Right atrium auricular region (tissue), 2 donors: Measurements from ENCODE around the gene DNASE1L3. TPM values are rescaled to one million over a fixed set of nuclear protein-coding genes. Genes with fewer than 3 reads are reported as not detected.

Source experiments
- DNase-seq: peaks from one replicate; pipeline ENCODE4 v3.0.0-alpha.2; 2019; ENCODE audit warnings: low spot score
- H3K27ac ChIP-seq, 2 donors: fragments of 200-600 bp; sonication (generic); 1 replicate in 1 of 2; 2 replicates in 1 of 2; pipeline ENCODE4 v1.5.1; 2016 to 2019
- H3K27me3 ChIP-seq, 2 donors: fragments of 200-600 bp; sonication (generic); one replicate each; pipeline versions ENCODE4 v1.5.1 to v1.6.0; 2017 to 2019
- H3K36me3 ChIP-seq: fragments of 200-600 bp; sonication (generic); one replicate; pipeline ENCODE4 v1.5.1; 2016
- H3K4me1 ChIP-seq, 2 donors: fragments of 200-600 bp; sonication (generic); one replicate each; pipeline versions ENCODE4 v1.5.1 to v1.6.0; 2017 to 2019
- H3K4me3 ChIP-seq, 2 donors: fragments of 200-600 bp; sonication (generic); 1 replicate in 1 of 2; 2 replicates in 1 of 2; pipeline ENCODE4 v1.5.1; 2017 to 2019; ENCODE audit warnings: mild to moderate bottlenecking in 1 of 2, moderate library complexity in 1 of 2
- H3K9me3 ChIP-seq, 2 donors: fragments of 200-600 bp; sonication (generic); one replicate each; pipeline ENCODE4 v1.5.1; 2019
- total RNA-seq, 2 donors: library from RNA; depleted of rRNA; stranded (reverse); fragments of >200 nt; gene quantifications; one replicate each; pipeline ENCODE4 v1.1.0, GENCODE V29; 2016
- TF ChIP-seq, protein P1 (sequence below), 2 donors: fragments of 200-600 bp; sonication (generic); IDR thresholded peaks; one replicate each; pipeline ENCODE4 v1.5.1; 2019; ENCODE audit warnings: antibody characterized with exemption in 2 of 2

DNASE1L3 gene
- total RNA-seq, 2 donors from 2014 or later, result 1.5 to 11.5 TPM

DNA sequence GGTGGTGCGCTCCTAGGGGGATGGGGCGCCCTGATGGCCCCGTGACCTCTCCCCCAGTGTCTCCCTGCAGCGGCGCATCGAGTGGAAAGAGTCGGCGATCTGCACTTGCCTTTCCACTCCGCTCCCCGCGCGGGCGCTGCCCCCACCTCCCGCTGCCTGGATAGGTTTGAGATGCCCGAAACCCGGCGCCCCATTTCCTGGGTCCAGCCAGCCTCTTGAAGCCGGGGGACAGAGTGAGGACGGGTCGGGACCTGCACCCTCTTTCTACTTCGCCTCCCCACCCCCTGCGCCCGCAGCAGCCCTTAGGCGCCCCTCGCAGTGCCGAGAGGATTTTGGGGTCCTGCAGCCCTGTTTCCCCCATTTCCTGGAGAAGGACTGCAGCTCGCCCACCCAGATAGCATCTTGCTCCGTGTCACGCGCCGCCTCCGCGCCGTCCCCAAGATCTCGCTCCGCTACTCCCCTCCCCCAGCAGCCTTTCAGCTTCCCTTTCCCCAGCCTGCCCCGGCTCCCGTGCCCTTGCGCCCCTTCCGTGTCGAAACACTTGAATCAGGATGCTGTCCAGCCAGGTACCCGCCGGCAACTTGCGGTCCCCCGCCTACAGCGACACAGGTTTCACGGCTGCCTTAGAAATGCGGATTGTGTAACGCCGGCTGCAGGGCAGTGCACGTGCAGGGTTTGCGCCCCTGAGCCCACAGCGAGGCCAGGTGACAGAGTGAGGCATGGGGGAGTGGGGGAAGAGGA, 27.3 kb upstream of the DNASE1L3 start:
- no peaks in the 10 kb centered on the region for H3K36me3 ChIP-seq
- no peaks in the 10 kb centered on the region for H3K27me3 ChIP-seq
- peaks cover 0 to 30% of the 10 kb centered on the region in 2 donors for H3K4me1 ChIP-seq
- peak; percentile 71 for DNase-seq
- TF ChIP-seq, protein P1, sequence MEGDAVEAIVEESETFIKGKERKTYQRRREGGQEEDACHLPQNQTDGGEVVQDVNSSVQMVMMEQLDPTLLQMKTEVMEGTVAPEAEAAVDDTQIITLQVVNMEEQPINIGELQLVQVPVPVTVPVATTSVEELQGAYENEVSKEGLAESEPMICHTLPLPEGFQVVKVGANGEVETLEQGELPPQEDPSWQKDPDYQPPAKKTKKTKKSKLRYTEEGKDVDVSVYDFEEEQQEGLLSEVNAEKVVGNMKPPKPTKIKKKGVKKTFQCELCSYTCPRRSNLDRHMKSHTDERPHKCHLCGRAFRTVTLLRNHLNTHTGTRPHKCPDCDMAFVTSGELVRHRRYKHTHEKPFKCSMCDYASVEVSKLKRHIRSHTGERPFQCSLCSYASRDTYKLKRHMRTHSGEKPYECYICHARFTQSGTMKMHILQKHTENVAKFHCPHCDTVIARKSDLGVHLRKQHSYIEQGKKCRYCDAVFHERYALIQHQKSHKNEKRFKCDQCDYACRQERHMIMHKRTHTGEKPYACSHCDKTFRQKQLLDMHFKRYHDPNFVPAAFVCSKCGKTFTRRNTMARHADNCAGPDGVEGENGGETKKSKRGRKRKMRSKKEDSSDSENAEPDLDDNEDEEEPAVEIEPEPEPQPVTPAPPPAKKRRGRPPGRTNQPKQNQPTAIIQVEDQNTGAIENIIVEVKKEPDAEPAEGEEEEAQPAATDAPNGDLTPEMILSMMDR (IDR thresholded peaks at IDR 0.05), result no peak
- no peaks in the 10 kb centered on the region for H3K9me3 ChIP-seq
- H3K4me3 ChIP-seq, result peak overlapping the region; percentile 74 to 94
- H3K27ac ChIP-seq, result peak overlapping the region; percentile 85 to 87

DNA sequence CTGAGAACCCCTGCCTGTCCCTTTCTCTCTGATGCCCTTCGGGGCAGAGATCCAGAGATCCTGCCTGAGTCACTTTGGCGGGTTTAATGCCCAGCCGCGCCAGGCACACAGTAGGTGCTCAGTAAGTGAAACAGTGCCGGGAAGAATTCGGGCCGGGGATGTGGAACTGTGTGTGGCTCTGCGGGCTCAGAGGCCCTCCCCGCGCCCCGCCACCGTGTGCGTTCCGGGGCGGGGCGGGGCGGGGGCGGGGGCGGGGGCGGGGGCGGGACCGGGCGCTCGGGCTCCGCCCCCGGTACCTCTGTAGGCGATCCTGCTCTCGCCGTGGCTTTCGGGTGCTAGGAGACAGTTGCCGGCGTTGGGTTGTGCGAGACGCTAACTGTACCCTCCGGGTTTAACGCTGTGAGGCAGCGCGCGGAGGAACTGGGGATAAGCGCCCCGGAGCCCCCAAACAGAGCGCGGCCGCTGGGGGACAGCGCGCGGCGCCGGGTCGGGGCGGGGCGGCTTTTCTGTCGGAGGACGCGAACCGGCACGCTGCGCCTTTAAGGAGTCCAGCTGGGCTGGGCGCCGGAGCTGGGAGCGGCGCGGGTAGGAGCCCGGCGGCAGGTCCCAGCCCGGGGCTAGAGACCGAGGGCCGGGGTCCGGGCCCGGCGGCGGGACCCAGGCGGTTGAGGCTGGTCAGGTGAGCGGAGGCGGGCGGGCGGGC, 26.6 kb upstream of the DNASE1L3 start, which contains the start of gene ABHD6:
Gene ABHD6 (plus strand): TSS at position 555 of the 703 bp plus-strand sequence. CDS start 18,795 bp downstream, outside the sequence.
- peak within 1 kb of the TSS; percentile 85 to 87 for H3K27ac ChIP-seq
- peak within 1 kb of the TSS; percentile 74 to 94 for H3K4me3 ChIP-seq
- TF ChIP-seq, protein P1 (IDR thresholded peaks at IDR 0.05), result peak in 1 of 2 donors; percentile 81
- no peaks in the 10 kb centered on the region for H3K9me3 ChIP-seq
- no peaks in the 10 kb centered on the region for H3K27me3 ChIP-seq
- DNase-seq, result peak; percentile 72
- peaks cover 0 to 30% of the 10 kb centered on the region in 2 donors for H3K4me1 ChIP-seq
- H3K36me3 ChIP-seq, result no peaks in the 10 kb centered on the region

GRCh38 chr3:58236527-58237237, 25.9 kb upstream of the DNASE1L3 start:
- DNase-seq, result no peak
- no peaks in the 10 kb centered on the region for H3K27me3 ChIP-seq
- peak overlapping the region; percentile 74 to 94 for H3K4me3 ChIP-seq
- H3K4me1 ChIP-seq, result peaks cover 0 to 24% of the 10 kb centered on the region in 2 donors
- no peaks in the 10 kb centered on the region for H3K36me3 ChIP-seq
- TF ChIP-seq, protein P1 (IDR thresholded peaks at IDR 0.05), result no peak
- H3K9me3 ChIP-seq, result no peaks in the 10 kb centered on the region
- H3K27ac ChIP-seq, result peak overlapping the region; percentile 85 to 87

GRCh38 chr3:58235970-58236369, 25.2 kb upstream of the DNASE1L3 start:
- Histone ChIP-seq H3K27ac (no peak overlapping the region), H3K4me3 (no peak overlapping the region), H3K4me1 (peaks cover 0 to 17% of the 10 kb centered on the region in 2 donors), H3K27me3 (no peaks in the 10 kb centered on the region), H3K9me3 (no peaks in the 10 kb centered on the region), H3K36me3 (no peaks in the 10 kb centered on the region)
- DNase-seq, result no peak
- TF ChIP-seq, protein P1 (IDR thresholded peaks at IDR 0.05), result no peak

DNA sequence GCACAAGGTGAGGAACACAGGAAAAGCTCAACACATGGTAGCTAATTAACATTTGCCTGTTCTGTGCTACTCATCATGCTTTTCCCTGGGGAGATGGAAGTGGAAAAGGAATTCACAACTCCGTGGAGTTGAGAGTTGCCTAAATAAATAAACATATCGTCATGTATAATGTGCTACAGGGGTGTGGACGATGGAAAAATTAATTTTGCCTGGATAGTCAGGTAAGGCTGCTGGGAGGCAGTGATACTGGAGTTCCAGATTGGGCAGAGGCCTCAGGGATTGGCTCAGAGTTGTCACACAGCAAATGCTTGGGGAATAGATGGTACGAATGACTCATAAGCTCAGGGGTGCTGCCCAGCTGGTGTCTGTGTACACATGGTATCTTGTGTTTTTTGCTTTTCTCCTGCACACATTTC, 23.8 kb upstream of the DNASE1L3 start:
- Histone ChIP-seq H3K27ac (no peak overlapping the region), H3K4me1 (peaks cover 0 to 17% of the 10 kb centered on the region in 2 donors), H3K36me3 (no peaks in the 10 kb centered on the region), H3K27me3 (no peaks in the 10 kb centered on the region), H3K9me3 (no peaks in the 10 kb centered on the region), H3K4me3 (no peak overlapping the region)
- no peak for DNase-seq
- TF ChIP-seq, protein P1 (IDR thresholded peaks at IDR 0.05), result no peak
